Keratinocyte (primary cell): ENCODE results near the gene ENPP1. TPM values are rescaled to one million over a fixed set of nuclear protein-coding genes. Genes with fewer than 3 reads are reported as not detected.

Experiments
- DNase-seq: peaks from one replicate; pipeline ENCODE4 v3.0.0-alpha.2; 2011; ENCODE audit warnings: low read depth, missing footprints, low spot score
- FAIRE-seq: peaks from 2 replicates; lab custom pipeline; 2011; peaks lifted over from hg19 to GRCh38; lab: Jason Lieb, UNC
- H2AFZ ChIP-seq: 2 replicates; pipeline ENCODE4 v1.6.0; 2012; ENCODE audit warnings: low read length, control low read depth, inconsistent platforms; ENCODE audit not compliant: control insufficient read depth
- H3K27ac ChIP-seq: 2 replicates; pipeline ENCODE4 v1.5.1; 2011; ENCODE audit warnings: low read length; ENCODE audit not compliant: control insufficient read depth, insufficient read depth
- H3K27me3 ChIP-seq: 3 replicates; pipeline ENCODE4 v1.6.0; 2011; ENCODE audit warnings: low read length; ENCODE audit not compliant: control insufficient read depth, insufficient read depth; ENCODE audit errors: extremely low read depth
- H3K36me3 ChIP-seq, 2 experiments: 2 replicates in 1 of 2; 3 replicates in 1 of 2; pipeline ENCODE4 v1.5.1; 2011; ENCODE audit warnings: low read length in 2 of 2, mild to moderate bottlenecking in 1 of 2; ENCODE audit not compliant: control insufficient read depth in 2 of 2, insufficient read depth in 2 of 2; ENCODE audit errors: extremely low read depth in 1 of 2
- H3K4me1 ChIP-seq: 3 replicates; pipeline ENCODE4 v1.5.1; 2011; ENCODE audit warnings: low read length; ENCODE audit not compliant: control insufficient read depth, insufficient read depth; ENCODE audit errors: extremely low read depth
- H3K4me2 ChIP-seq: 3 replicates; pipeline ENCODE4 v1.6.0; 2011; ENCODE audit warnings: low read depth, low read length; ENCODE audit not compliant: control insufficient read depth, insufficient read depth; ENCODE audit errors: extremely low read depth
- H3K4me3 ChIP-seq, 3 experiments: fragments of 200-600 bp in 1 of 3; sonication (generic) in 1 of 3; 2 replicates in 2 of 3; 3 replicates in 1 of 3; pipeline ENCODE4 v1.5.1; 2011 to 2016; ENCODE audit warnings: low read length in 3 of 3, mild to moderate bottlenecking in 3 of 3, control low read depth in 2 of 3, inconsistent platforms in 1 of 3, low read depth in 1 of 3, mixed read lengths in 1 of 3, mixed run types in 1 of 3, moderate library complexity in 1 of 3; ENCODE audit not compliant: control insufficient read depth in 2 of 3, insufficient read depth in 2 of 3; ENCODE audit errors: extremely low read depth in 1 of 3
- H3K79me2 ChIP-seq: 2 replicates; pipeline ENCODE4 v1.6.0; 2012; ENCODE audit warnings: low read length; ENCODE audit not compliant: control insufficient read depth, insufficient read depth
- H3K9ac ChIP-seq: 3 replicates; pipeline ENCODE4 v1.6.0; 2011; ENCODE audit warnings: low read length; ENCODE audit not compliant: control insufficient read depth, insufficient read depth; ENCODE audit errors: extremely low read depth
- H3K9me1 ChIP-seq: 3 replicates; pipeline ENCODE4 v1.6.0; 2011; ENCODE audit warnings: low read length; ENCODE audit not compliant: control insufficient read depth, insufficient read depth; ENCODE audit errors: extremely low read depth
- H3K9me3 ChIP-seq: 2 replicates; pipeline ENCODE4 v1.5.1; 2012; ENCODE audit warnings: low read depth, low read length; ENCODE audit not compliant: control insufficient read depth
- H4K20me1 ChIP-seq: 3 replicates; pipeline ENCODE4 v1.6.0; 2011; ENCODE audit warnings: low read length; ENCODE audit not compliant: control insufficient read depth, insufficient read depth; ENCODE audit errors: extremely low read depth
- EZH2 ChIP-seq: IDR thresholded peaks from one replicate; pipeline ENCODE4 v1.6.1; 2012; ENCODE audit warnings: inconsistent platforms, mild to moderate bottlenecking, low read length, moderate library complexity
- dilution Hi-C: fragments of 300-500 bp; cut with MboI; formaldehyde crosslinking; loops from one replicate; pipeline ENCODE4 v1.7.0; 2020; ENCODE audit warnings: low sequenced_read_pairs; ENCODE audit not compliant: extremely low pct_ligation_motif_present
- polyA plus RNA-seq, 5 experiments: library from polyadenylated mRNA; depleted of rRNA in 3 of 5; stranded (reverse) in 3 of 5; stranded (forward) in 1 of 5; unstranded in 1 of 5; fragments of >200 nt; gene quantifications; 1 replicate in 1 of 5; 2 replicates in 3 of 5; 3 replicates in 1 of 5; pipeline versions ENCODE4 v1.2.1 to v1.2.3, GENCODE V29; 2011 to 2012; ENCODE audit warnings: missing spikeins in 2 of 5, low read depth in 1 of 5, low replicate concordance in 1 of 5
- TF ChIP-seq, protein P1 (sequence below), 3 experiments: IDR thresholded peaks in 1 of 3; conservative IDR thresholded peaks in 1 of 3; optimal IDR thresholded peaks in 1 of 3; 2 replicates in 2 of 3; 3 replicates in 1 of 3; pipeline versions ENCODE3 to v1.5.1; 2011; ENCODE audit warnings: low read length in 3 of 3, mild to moderate bottlenecking in 3 of 3, moderate library complexity in 2 of 3, control low read depth in 1 of 3, inconsistent platforms in 1 of 3; ENCODE audit not compliant: insufficient read depth in 2 of 3; ENCODE audit errors: extremely low read depth in 1 of 3

The ENPP1 gene
- polyA plus RNA-seq, 1 donor (not counting 4 experiments of a cell fraction or from before 2014, with no cell fraction given), result 0.34 TPM

DNA sequence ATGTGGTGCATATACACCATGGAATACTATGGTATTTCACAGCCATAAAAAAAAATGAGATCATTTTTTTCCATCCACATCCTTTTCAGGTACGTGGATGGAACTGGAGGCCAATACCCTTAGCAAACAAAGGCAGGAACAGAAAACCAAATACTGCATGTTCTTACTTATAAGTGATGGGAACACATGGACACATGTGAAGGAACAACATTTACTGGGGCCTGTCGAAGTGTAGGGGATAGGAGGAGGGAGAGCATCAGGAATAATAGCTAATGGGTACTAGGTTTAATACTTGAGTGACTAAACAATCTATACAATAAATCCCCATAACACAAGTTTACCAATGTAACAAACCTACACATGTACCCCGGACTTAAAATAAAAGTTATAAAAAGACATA is 112.8 kb downstream of the ENPP1 start:
- Histone ChIP-seq H3K4me2 (no peak overlapping the region), H3K4me1 (no peaks in the 10 kb centered on the region), H3K27ac (no peak overlapping the region), H3K9me3 (peaks cover 4% of the 10 kb centered on the region), H3K9ac (no peak overlapping the region), H2AFZ (no peak overlapping the region), H4K20me1 (no peaks in the 10 kb centered on the region), H3K79me2 (no peaks in the 10 kb centered on the region), H3K4me3 (no peak overlapping the region), H3K27me3 (no peaks in the 10 kb centered on the region), H3K9me1 (no peaks in the 10 kb centered on the region), H3K36me3 (no peaks in the 10 kb centered on the region)
- FAIRE-seq, result no peak
- dilution Hi-C loops, result no loop called here
- TF ChIP-seq EZH2, result no peak
- TF ChIP-seq, protein P1, sequence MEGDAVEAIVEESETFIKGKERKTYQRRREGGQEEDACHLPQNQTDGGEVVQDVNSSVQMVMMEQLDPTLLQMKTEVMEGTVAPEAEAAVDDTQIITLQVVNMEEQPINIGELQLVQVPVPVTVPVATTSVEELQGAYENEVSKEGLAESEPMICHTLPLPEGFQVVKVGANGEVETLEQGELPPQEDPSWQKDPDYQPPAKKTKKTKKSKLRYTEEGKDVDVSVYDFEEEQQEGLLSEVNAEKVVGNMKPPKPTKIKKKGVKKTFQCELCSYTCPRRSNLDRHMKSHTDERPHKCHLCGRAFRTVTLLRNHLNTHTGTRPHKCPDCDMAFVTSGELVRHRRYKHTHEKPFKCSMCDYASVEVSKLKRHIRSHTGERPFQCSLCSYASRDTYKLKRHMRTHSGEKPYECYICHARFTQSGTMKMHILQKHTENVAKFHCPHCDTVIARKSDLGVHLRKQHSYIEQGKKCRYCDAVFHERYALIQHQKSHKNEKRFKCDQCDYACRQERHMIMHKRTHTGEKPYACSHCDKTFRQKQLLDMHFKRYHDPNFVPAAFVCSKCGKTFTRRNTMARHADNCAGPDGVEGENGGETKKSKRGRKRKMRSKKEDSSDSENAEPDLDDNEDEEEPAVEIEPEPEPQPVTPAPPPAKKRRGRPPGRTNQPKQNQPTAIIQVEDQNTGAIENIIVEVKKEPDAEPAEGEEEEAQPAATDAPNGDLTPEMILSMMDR (optimal IDR thresholded peaks at IDR 0.05 in 1 of 3, IDR thresholded peaks at IDR 0.05 in 1 of 3, conservative IDR thresholded peaks at IDR 0.05 in 1 of 3; ENCODE audit: extremely low read depth in 1 of 3, insufficient read depth in 2 of 3, low read length in 3 of 3), result no peak
- no peak for DNase-seq

- H3K9me1 ChIP-seq, result no peaks in the 10 kb centered on the region
- no peak overlapping the region for H2AFZ ChIP-seq
- no peaks in the 10 kb centered on the region for H3K79me2 ChIP-seq
- H3K4me1 ChIP-seq, result peaks cover 7% of the 10 kb centered on the region
- H4K20me1 ChIP-seq, result no peaks in the 10 kb centered on the region
- no peak overlapping the region for H3K4me3 ChIP-seq
- H3K4me2 ChIP-seq, result no peak overlapping the region
- H3K36me3 ChIP-seq, result no peaks in the 10 kb centered on the region
- H3K9ac ChIP-seq, result no peak overlapping the region
- FAIRE-seq (peak; percentile 51), DNase-seq (no peak)
- H3K27me3 ChIP-seq, result no peaks in the 10 kb centered on the region
- no peak overlapping the region for H3K27ac ChIP-seq
- H3K9me3 ChIP-seq, result peaks cover 4% of the 10 kb centered on the region
- dilution Hi-C loops, result no loop called here
- TF ChIP-seq EZH2, result no peak
- TF ChIP-seq, protein P1 (optimal IDR thresholded peaks at IDR 0.05 in 1 of 3, IDR thresholded peaks at IDR 0.05 in 1 of 3, conservative IDR thresholded peaks at IDR 0.05 in 1 of 3; ENCODE audit: extremely low read depth in 1 of 3, insufficient read depth in 2 of 3, low read length in 3 of 3), result peak; percentile 52 to 90 (median 86)
Measured at GRCh38 chr6:131923356-131923755, 115.5 kb downstream of the ENPP1 start.
